ENCODE results near the gene TRDN. TPM values are rescaled to one million over a fixed set of nuclear protein-coding genes. Genes with fewer than 3 reads are reported as not detected.
"Not testable (repeated sequence)": the region's sequence is repeated elsewhere in the genome, so short reads cannot be mapped to it uniquely, and the experiment has no call there.

Gene TRDN
- total RNA-seq, 4 donors from 2014 or later, result not detected

DNA sequence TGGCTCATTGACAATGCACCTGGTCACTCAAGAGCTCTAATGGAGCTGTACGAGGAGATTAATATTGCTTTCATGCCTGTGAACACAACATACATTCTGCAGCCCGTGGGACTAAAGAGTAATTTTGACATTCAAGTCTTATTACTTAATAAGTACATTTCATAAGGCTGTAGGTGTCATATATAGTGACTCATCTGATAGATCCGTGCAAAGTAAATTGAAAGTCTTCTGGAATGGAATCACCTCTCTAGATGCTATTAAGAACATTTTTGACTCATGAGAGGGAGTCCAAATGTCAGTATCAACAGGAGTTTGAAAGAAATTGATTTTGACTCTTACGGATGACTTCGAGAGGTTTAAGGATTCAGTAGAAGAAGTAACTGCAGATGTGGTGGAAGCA, 372.8 kb downstream of the TRDN start:
- WGBS, 2 donors, result 77 to 82% methylated on average over 5 of the region's 5 CpGs
- intact Hi-C loops (cut with DNase I), result no loop called here
- no peak overlapping the region for H3K27ac ChIP-seq
- H3K4me3 ChIP-seq (replicated peaks in 1 of 3), result no peak overlapping the region
- H3K36me3 ChIP-seq, result no peaks in the 10 kb centered on the region
- H3K9me3 ChIP-seq, result no peaks in the 10 kb centered on the region
- H3K27me3 ChIP-seq, result no peaks in the 10 kb centered on the region
- no peak for TF ChIP-seq CTCF (IDR thresholded peaks at IDR 0.05)
- TF ChIP-seq POLR2A (IDR thresholded peaks at IDR 0.05), result no peak
- no peak for DNase-seq
- H3K4me1 ChIP-seq, result no peaks in the 10 kb centered on the region

- Histone ChIP-seq H3K4me1 (no peaks in the 10 kb centered on the region), H3K4me3 (replicated peaks in 1 of 3) (no peak overlapping the region), H3K27me3 (no peaks in the 10 kb centered on the region), H3K27ac (no peak overlapping the region), H3K36me3 (no peaks in the 10 kb centered on the region), H3K9me3 (no peaks in the 10 kb centered on the region)
- WGBS, 2 donors, result 73 to 74% methylated on average over 1 of the region's 1 CpG
- no peak for TF ChIP-seq CTCF (IDR thresholded peaks at IDR 0.05)
- TF ChIP-seq POLR2A (IDR thresholded peaks at IDR 0.05), result no peak
- intact Hi-C loops (cut with DNase I), result no loop called here
- DNase-seq, result no peak
These were observed 396.1 kb downstream of the TRDN start for GRCh38 chr6:123240626-123241025.

DNA sequence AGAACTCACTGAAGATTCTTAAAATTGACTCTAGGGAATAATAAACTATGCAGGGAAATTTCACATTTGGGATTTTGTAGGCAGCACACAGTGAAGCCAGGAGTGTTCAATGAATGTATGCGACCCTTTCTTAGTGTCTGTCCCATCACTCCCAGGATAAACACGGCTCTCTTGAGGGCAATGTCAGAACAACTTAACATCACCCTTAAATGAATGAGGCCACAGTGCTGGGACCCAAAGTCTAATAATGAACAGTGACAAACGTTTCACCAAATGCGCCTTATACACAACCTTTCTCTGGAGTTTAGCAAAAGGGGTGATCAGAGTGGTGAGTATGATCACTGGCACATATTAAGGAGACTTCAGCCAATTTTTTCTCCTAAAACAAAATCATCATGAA, 403.4 kb downstream of the TRDN start:
- Histone ChIP-seq H3K27me3 (no peaks in the 10 kb centered on the region), H3K27ac (no peak overlapping the region), H3K4me3 (replicated peaks in 1 of 3) (no peak overlapping the region), H3K36me3 (no peaks in the 10 kb centered on the region), H3K9me3 (no peaks in the 10 kb centered on the region), H3K4me1 (no peaks in the 10 kb centered on the region)
- DNase-seq, result no peak
- TF ChIP-seq POLR2A (IDR thresholded peaks at IDR 0.05) (no peak), CTCF (IDR thresholded peaks at IDR 0.05) (no peak)
- 75 to 81% methylated on average over 4 of the region's 4 CpGs for WGBS, 2 donors
- intact Hi-C loops (cut with DNase I), result no loop called here

GRCh38 chr6:123227789-123228188, 409.0 kb downstream of the TRDN start:
- WGBS, 2 donors, result 47 to 61% methylated on average over 2 of the region's 2 CpGs
- intact Hi-C loops (cut with DNase I); H3K27ac ChIP-seq; H3K36me3 ChIP-seq; H3K9me3 ChIP-seq; H3K4me1 ChIP-seq; H3K27me3 ChIP-seq; H3K4me3 ChIP-seq (replicated peaks in 1 of 3); DNase-seq: not testable (repeated sequence)

- no peak overlapping the region for H3K27ac ChIP-seq
- 65 to 66% methylated on average over 3 of the region's 3 CpGs for WGBS, 2 donors
- H3K9me3 ChIP-seq, result no peaks in the 10 kb centered on the region
- H3K4me1 ChIP-seq, result no peaks in the 10 kb centered on the region
- intact Hi-C loops (cut with DNase I), result no loop called here
- DNase-seq, result no peak
- no peaks in the 10 kb centered on the region for H3K36me3 ChIP-seq
- H3K4me3 ChIP-seq (replicated peaks in 1 of 3), result no peak overlapping the region
- H3K27me3 ChIP-seq, result no peaks in the 10 kb centered on the region
- TF ChIP-seq POLR2A (IDR thresholded peaks at IDR 0.05), result no peak
- no peak for TF ChIP-seq CTCF (IDR thresholded peaks at IDR 0.05)
These were observed 410.4 kb downstream of the TRDN start for GRCh38 chr6:123226398-123226797.

DNA sequence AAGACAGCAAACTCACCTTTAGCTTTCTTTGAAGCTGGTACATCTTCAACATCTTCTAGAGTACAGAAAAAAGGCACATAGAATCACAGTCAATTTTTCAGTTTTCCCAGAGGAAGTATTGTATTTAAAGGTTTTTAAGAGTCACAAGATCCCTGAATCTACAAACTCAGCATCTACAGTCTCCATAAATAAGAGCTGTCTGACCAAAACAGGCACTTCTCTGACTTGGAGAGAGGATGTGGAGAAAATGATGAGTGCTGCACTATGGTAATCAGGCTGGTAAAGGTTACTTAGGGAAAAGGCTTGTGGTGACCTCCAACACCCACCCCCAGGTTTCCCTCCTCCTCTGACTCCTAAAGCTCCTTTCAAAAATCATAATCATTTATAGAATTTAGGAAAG, 412.7 kb downstream of the TRDN start:
- intact Hi-C loops (cut with DNase I), result no loop called here
- DNase-seq, result no peak
- Histone ChIP-seq H3K27ac (no peak overlapping the region), H3K9me3 (no peaks in the 10 kb centered on the region), H3K4me3 (replicated peaks in 1 of 3) (no peak overlapping the region), H3K27me3 (no peaks in the 10 kb centered on the region), H3K4me1 (no peaks in the 10 kb centered on the region), H3K36me3 (no peaks in the 10 kb centered on the region)
- TF ChIP-seq CTCF (IDR thresholded peaks at IDR 0.05) (no peak), POLR2A (IDR thresholded peaks at IDR 0.05) (no peak)
